ENCODE data around the gene NEK7.
"Not testable (repeated sequence)": the region's sequence is repeated elsewhere in the genome, so short reads cannot be mapped to it uniquely, and the experiment has no call there.

Gene NEK7

GRCh38 chr1:198212126-198212525 is 55.3 kb downstream of the NEK7 start:
- DNase-seq: no peak

- no peak for DNase-seq
Measured at GRCh38 chr1:198212675-198213074, 55.9 kb downstream of the NEK7 start.

- DNase-seq: no peak
Measured at GRCh38 chr1:198214924-198215323, 58.1 kb downstream of the NEK7 start.

- no peak for DNase-seq
Measured at GRCh38 chr1:198220428-198220827, 63.6 kb downstream of the NEK7 start.

GRCh38 chr1:198227010-198227409 is 70.2 kb downstream of the NEK7 start:
- DNase-seq: not testable (repeated sequence)

GRCh38 chr1:198227454-198227853 is 70.7 kb downstream of the NEK7 start:
- DNase-seq: not testable (repeated sequence)

- DNase-seq: no peak
Measured at GRCh38 chr1:198228925-198229324, 72.1 kb downstream of the NEK7 start.

- no peak for DNase-seq
Measured at GRCh38 chr1:198231779-198232178, 75.0 kb downstream of the NEK7 start.

GRCh38 chr1:198232378-198232777 is 75.6 kb downstream of the NEK7 start:
- DNase-seq: no peak

- no peak for DNase-seq
Measured at GRCh38 chr1:198232940-198233675, 76.3 kb downstream of the NEK7 start.

GRCh38 chr1:198234520-198235251 is 77.9 kb downstream of the NEK7 start:
- DNase-seq: no peak

GRCh38 chr1:198238121-198238520 is 81.3 kb downstream of the NEK7 start:
- no peak for DNase-seq

- no peak for DNase-seq
Measured at GRCh38 chr1:198241553-198241952, 84.8 kb downstream of the NEK7 start.

GRCh38 chr1:198244772-198245171 is 88.0 kb downstream of the NEK7 start:
- no peak for DNase-seq

- DNase-seq: no peak
Measured at GRCh38 chr1:198245379-198245778, 88.6 kb downstream of the NEK7 start.

GRCh38 chr1:198246337-198246736 is 89.5 kb downstream of the NEK7 start:
- DNase-seq: no peak

- no peak for DNase-seq
Measured at GRCh38 chr1:198253259-198253658, 96.5 kb downstream of the NEK7 start.

- DNase-seq: no peak
Measured at GRCh38 chr1:198253668-198254067, 96.9 kb downstream of the NEK7 start.

- DNase-seq: no peak
Measured at GRCh38 chr1:198254521-198254920, 97.7 kb downstream of the NEK7 start.

- DNase-seq: no peak
Measured at GRCh38 chr1:198254948-198255347, 98.2 kb downstream of the NEK7 start.

GRCh38 chr1:198255784-198256183 is 99.0 kb downstream of the NEK7 start:
- no peak for DNase-seq

GRCh38 chr1:198258491-198258890 is 101.7 kb downstream of the NEK7 start:
- DNase-seq: no peak

- DNase-seq: no peak
Measured at GRCh38 chr1:198259333-198260074, 102.7 kb downstream of the NEK7 start.

GRCh38 chr1:198261886-198262285 is 105.1 kb downstream of the NEK7 start:
- DNase-seq: no peak

Measured in NCI-H526 treated with DMSO at 0.1 percent for 48 hours (cell line).